NCI-H226 (cell line): ENCODE results near the gene NRTN.

Experiments used
- DNase-seq: peaks from one replicate; pipeline ENCODE4 v3.0.0-alpha.2; 2015

The NRTN gene

DNA sequence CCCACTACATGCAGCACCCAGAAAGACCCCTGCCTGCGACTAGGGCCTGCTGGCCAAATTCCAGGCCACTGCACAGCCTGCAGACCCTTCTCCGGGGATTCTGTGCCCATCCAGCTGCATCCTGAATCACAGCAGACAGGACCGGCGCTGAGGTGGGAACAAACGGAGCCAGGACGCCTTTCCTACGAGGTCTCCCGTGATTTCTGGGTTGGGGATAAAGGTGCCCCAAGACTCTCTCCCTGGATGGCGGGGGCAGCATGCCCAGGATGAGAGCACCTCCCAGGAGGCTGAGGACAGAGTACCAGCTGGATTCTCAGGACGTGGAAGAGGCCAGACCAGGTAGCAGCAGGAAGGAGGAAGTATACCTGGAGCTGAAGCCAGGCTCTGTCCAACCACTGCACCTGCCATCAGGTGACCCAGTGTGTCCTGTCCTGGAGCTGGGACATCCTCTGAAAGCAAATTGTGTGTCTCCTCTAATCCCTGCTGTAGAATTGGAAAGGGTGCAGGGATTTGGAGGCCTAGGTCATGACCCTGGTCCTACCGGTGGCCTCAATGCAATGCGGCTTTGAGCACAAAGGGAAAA is 68.8 kb downstream of the NRTN start:
- DNase-seq = no peak

DNA sequence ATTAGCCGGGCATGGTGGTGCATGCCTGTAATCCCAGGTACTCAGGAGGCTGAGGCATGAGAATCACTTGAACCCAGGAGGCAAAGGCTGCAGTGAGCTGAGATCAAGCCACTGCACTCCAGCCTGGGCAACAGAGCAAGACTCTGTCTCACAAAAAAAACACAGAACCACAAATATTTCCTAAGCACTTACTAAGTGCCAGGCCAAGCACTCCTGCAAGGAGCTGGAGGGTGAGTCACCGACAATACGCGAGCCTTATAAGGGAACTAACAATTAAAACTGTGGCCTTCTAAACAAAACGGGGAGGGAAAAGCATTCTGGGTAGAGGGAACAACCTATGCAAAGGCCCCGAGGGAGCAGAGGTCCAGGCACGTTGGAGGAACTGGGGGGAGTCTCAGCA is 69.6 kb downstream of the NRTN start:
- DNase-seq = peak; percentile 22

DNA sequence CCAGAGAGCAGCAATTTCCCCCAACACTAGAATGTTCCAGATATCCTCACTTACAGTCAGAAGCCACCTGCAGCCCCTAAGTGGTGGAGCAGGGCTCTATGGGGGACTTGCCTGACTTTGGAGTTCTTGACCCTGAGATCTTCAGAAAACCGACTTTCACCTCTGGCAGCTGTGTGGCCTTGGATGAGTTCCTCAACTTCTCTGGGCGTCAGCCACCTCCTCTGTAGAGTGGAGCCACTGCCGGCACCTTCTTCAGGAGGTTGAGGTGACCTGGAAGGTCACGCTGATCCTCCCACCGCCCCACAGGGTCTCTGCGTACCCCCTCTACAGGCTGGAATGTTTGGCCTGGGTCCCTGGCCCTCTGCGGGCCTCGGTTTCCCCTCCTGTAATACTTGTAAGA is 72.6 kb downstream of the NRTN start:
- DNase-seq = no peak

DNA sequence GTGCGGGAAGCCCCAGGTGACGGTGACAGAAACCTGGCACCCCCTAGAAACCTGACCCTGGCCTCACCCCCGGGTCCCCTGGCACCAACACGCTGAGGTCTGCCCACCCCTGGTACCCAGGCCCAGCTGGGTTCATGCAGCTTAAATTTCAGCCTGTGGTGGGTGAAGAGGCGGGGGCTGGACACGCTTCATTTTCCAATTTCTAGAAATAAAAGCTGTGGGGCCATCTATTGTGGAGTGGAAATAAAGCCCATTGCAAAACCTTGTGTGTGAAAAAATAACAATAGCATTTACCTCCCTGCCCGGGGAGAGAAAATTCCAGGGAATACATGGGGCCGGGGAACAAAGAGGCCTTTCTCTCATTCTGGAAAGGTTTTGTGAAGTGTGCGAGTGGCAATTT is 73.0 kb downstream of the NRTN start:
- DNase-seq = no peak
